HG03159 (cell line): Measurements from ENCODE around the gene PIP5K1B.
"Not testable (repeated sequence)": the region's sequence is repeated elsewhere in the genome, so short reads cannot be mapped to it uniquely, and the experiment has no call there.

Experiments
- ATAC-seq: cut with Tn5 transposase; IDR thresholded peaks from one replicate; pipeline ENCODE4 v1.9.1; 2021; ENCODE audit warnings: mild to moderate bottlenecking, moderate library complexity; ENCODE audit not compliant: unreplicated experiment

The PIP5K1B gene

GRCh38 chr9:68704814-68705530 lies at the start of gene PIP5K1B:
PIP5K1B (plus strand) TSS chr9:68705240; CDS start chr9:68822615, 117,375 bp downstream.
- ATAC-seq, result peak; percentile 78

GRCh38 chr9:68664036-68664435 lies 41.0 kb upstream of the PIP5K1B start:
- ATAC-seq, result no peak

- ATAC-seq, result no peak
These were observed 36.9 kb upstream of the PIP5K1B start for GRCh38 chr9:68668127-68668526.

- no peak for ATAC-seq
These were observed 35.8 kb upstream of the PIP5K1B start for GRCh38 chr9:68669218-68669617.

- ATAC-seq, result no peak
These were observed 32.8 kb upstream of the PIP5K1B start for GRCh38 chr9:68672215-68672614.

- ATAC-seq, result no peak
These were observed 32.4 kb upstream of the PIP5K1B start for GRCh38 chr9:68672625-68673024.

GRCh38 chr9:68678430-68678829 lies 26.6 kb upstream of the PIP5K1B start:
- no peak for ATAC-seq

GRCh38 chr9:68683433-68683832 lies 21.6 kb upstream of the PIP5K1B start:
- ATAC-seq, result no peak

- no peak for ATAC-seq
These were observed 19.8 kb upstream of the PIP5K1B start for GRCh38 chr9:68685213-68685612.

- ATAC-seq, result peak; percentile 85
These were observed 19.3 kb upstream of the PIP5K1B start for GRCh38 chr9:68685770-68686169.

GRCh38 chr9:68690088-68690487 lies 15.0 kb upstream of the PIP5K1B start:
- no peak for ATAC-seq

- ATAC-seq, result no peak
These were observed 12.5 kb upstream of the PIP5K1B start for GRCh38 chr9:68692519-68692918.

GRCh38 chr9:68694125-68694524 lies 10.9 kb upstream of the PIP5K1B start:
- no peak for ATAC-seq

GRCh38 chr9:68697851-68698250 lies 7.2 kb upstream of the PIP5K1B start:
- no peak for ATAC-seq

GRCh38 chr9:68698943-68699509 lies 6.0 kb upstream of the PIP5K1B start:
- ATAC-seq, result no peak

- not testable (repeated sequence) for ATAC-seq
These were observed 5.4 kb upstream of the PIP5K1B start for GRCh38 chr9:68699625-68700024.

- ATAC-seq, result no peak
These were observed 2.5 kb upstream of the PIP5K1B start for GRCh38 chr9:68702493-68702892.

GRCh38 chr9:68703672-68704071 lies 1.4 kb upstream of the PIP5K1B start:
- ATAC-seq, result no peak

GRCh38 chr9:68704498-68704813 lies 584 bp upstream of the PIP5K1B start:
- no peak for ATAC-seq

GRCh38 chr9:68705531-68706362 lies 707 bp downstream of the PIP5K1B start:
- ATAC-seq, result peak; percentile 7

- peak; percentile 33 for ATAC-seq
These were observed 1.5 kb downstream of the PIP5K1B start for GRCh38 chr9:68706363-68707201.
